Measurements from ENCODE around the gene GAB3. TPM values are rescaled to one million over a fixed set of nuclear protein-coding genes. Genes with fewer than 3 reads are reported as not detected.

GAB3 gene
- total and polyA plus RNA-seq, 2 donors (not counting 1 experiment from before 2014, with no cell fraction given): 2.8 to 4.1 TPM

- Histone ChIP-seq H3K4me2 (ENCODE audit: extremely low read depth, insufficient read depth, low read length) (no peak overlapping the region), H3K36me3 (ENCODE audit: control insufficient read depth, insufficient read depth, low read length) (no peaks in the 10 kb centered on the region), H3K9ac (ENCODE audit: insufficient read depth, low read length) (no peak overlapping the region)
Measured at GRCh38 chrX:154791467-154791866, 40.6 kb upstream of the GAB3 start.

DNA sequence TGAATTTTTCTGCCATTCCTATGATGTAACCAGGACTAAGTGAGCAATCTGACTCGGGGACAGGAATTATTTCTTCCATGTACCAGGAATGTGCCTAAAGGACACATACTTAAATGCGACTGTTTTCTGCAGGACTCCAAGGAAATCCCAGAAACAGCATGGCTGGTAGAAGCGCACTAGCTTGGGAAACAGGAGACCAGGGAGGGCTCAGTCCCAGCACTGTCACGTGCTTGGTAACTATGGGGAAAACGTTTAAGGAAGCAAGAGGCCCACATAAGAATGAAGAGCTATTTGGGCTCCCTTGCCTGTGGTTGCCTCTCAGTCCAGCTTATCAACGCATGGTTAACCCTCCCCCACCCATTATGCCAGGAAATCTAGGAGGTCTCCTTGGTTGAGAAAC is 34.8 kb upstream of the GAB3 start:
- TF ChIP-seq CTCF (conservative IDR thresholded peaks at IDR 0.05 in 1 of 2, IDR thresholded peaks at IDR 0.05 in 1 of 2; ENCODE audit: low read depth in 1 of 2, low read length in 2 of 2) (no peak), EZH2 (IDR thresholded peaks at IDR 0.05; ENCODE audit: low read length, missing control alignments) (no peak)
- Histone ChIP-seq H4K20me1 (ENCODE audit: control insufficient read depth, extremely low read depth, insufficient read depth, low read length) (no peaks in the 10 kb centered on the region), H3K4me1 (ENCODE audit: control insufficient read depth, extremely low read depth, insufficient read depth, low read length) (no peaks in the 10 kb centered on the region), H3K4me3 (replicated peaks in 1 of 4; ENCODE audit: control extremely low read depth in 1 of 4, insufficient read depth in 1 of 4, low read depth in 3 of 4, low read length in 4 of 4) (no peak overlapping the region), H3K9ac (ENCODE audit: insufficient read depth, low read length) (no peak overlapping the region), H3K9me3 (ENCODE audit: control insufficient read depth, insufficient read depth, low read depth, low read length) (no peaks in the 10 kb centered on the region), H3K36me3 (ENCODE audit: control insufficient read depth, insufficient read depth, low read length) (no peaks in the 10 kb centered on the region), H3K27ac (ENCODE audit: insufficient read depth, low read length) (no peak overlapping the region), H3K4me2 (ENCODE audit: extremely low read depth, insufficient read depth, low read length) (no peak overlapping the region), H3K27me3 (ENCODE audit: control insufficient read depth, insufficient read depth, low read length) (no peaks in the 10 kb centered on the region), H2AFZ (ENCODE audit: low read length) (no peak overlapping the region), H3K79me2 (ENCODE audit: control insufficient read depth, insufficient read depth, low read length) (no peaks in the 10 kb centered on the region)
- no peak for DNase-seq (ENCODE audit: low read depth in 2 of 2)

More at GRCh38 chrX:154791467-154791866, 40.6 kb upstream of the GAB3 start:
- no peaks in the 10 kb centered on the region for H3K9me3 ChIP-seq (ENCODE audit: control insufficient read depth, insufficient read depth, low read depth, low read length)
- H3K4me1 ChIP-seq (ENCODE audit: control insufficient read depth, extremely low read depth, insufficient read depth, low read length): no peaks in the 10 kb centered on the region
- H3K27ac ChIP-seq (ENCODE audit: insufficient read depth, low read length): no peak overlapping the region
- H2AFZ ChIP-seq (ENCODE audit: low read length): no peak overlapping the region
- TF ChIP-seq EZH2 (IDR thresholded peaks at IDR 0.05; ENCODE audit: low read length, missing control alignments) (no peak), CTCF (conservative IDR thresholded peaks at IDR 0.05 in 1 of 2, IDR thresholded peaks at IDR 0.05 in 1 of 2; ENCODE audit: low read depth in 1 of 2, low read length in 2 of 2) (no peak)
- H3K27me3 ChIP-seq (ENCODE audit: control insufficient read depth, insufficient read depth, low read length): no peaks in the 10 kb centered on the region
- no peak overlapping the region for H3K4me3 ChIP-seq (replicated peaks in 1 of 4; ENCODE audit: control extremely low read depth in 1 of 4, insufficient read depth in 1 of 4, low read depth in 3 of 4, low read length in 4 of 4)
- DNase-seq (ENCODE audit: low read depth in 2 of 2): no peak
- no peaks in the 10 kb centered on the region for H3K79me2 ChIP-seq (ENCODE audit: control insufficient read depth, insufficient read depth, low read length)
- H4K20me1 ChIP-seq (ENCODE audit: control insufficient read depth, extremely low read depth, insufficient read depth, low read length): no peaks in the 10 kb centered on the region

- Histone ChIP-seq H3K36me3 (ENCODE audit: control insufficient read depth, insufficient read depth, low read length) (no peaks in the 10 kb centered on the region), H3K9ac (ENCODE audit: insufficient read depth, low read length) (no peak overlapping the region), H2AFZ (ENCODE audit: low read length) (no peak overlapping the region), H3K79me2 (ENCODE audit: control insufficient read depth, insufficient read depth, low read length) (no peaks in the 10 kb centered on the region), H3K9me3 (ENCODE audit: control insufficient read depth, insufficient read depth, low read depth, low read length) (no peaks in the 10 kb centered on the region), H3K4me2 (ENCODE audit: extremely low read depth, insufficient read depth, low read length) (no peak overlapping the region), H3K4me1 (ENCODE audit: control insufficient read depth, extremely low read depth, insufficient read depth, low read length) (no peaks in the 10 kb centered on the region), H3K4me3 (replicated peaks in 1 of 4; ENCODE audit: control extremely low read depth in 1 of 4, insufficient read depth in 1 of 4, low read depth in 3 of 4, low read length in 4 of 4) (no peak overlapping the region), H4K20me1 (ENCODE audit: control insufficient read depth, extremely low read depth, insufficient read depth, low read length) (no peaks in the 10 kb centered on the region), H3K27me3 (ENCODE audit: control insufficient read depth, insufficient read depth, low read length) (no peaks in the 10 kb centered on the region), H3K27ac (ENCODE audit: insufficient read depth, low read length) (no peak overlapping the region)
- TF ChIP-seq CTCF (conservative IDR thresholded peaks at IDR 0.05 in 1 of 2, IDR thresholded peaks at IDR 0.05 in 1 of 2; ENCODE audit: low read depth in 1 of 2, low read length in 2 of 2) (no peak), EZH2 (IDR thresholded peaks at IDR 0.05; ENCODE audit: low read length, missing control alignments) (no peak)
- no peak for DNase-seq (ENCODE audit: low read depth in 2 of 2)
Measured at GRCh38 chrX:154784149-154784995, 33.5 kb upstream of the GAB3 start.

Data from fibroblast of lung (primary cell).